GM23338 (cell line): ENCODE data around the gene SNAPC4. TPM values are rescaled to one million over a fixed set of nuclear protein-coding genes. Genes with fewer than 3 reads are reported as not detected.

ENCODE experiments used
- ATAC-seq: fragments of 200-7000 bp; cut with Tn5 transposase; 3 replicates; pipeline ENCODE4 v1.9.1; 2020
- DNase-seq: peaks from one replicate; pipeline ENCODE4 v3.0.0-alpha.2; 2015; ENCODE audit warnings: low spot score
- H2AFZ ChIP-seq: fragments of 200-600 bp; sonication (generic); 2 replicates; pipeline ENCODE4 v1.8.0; 2016; ENCODE audit warnings: antibody characterized with exemption, mild to moderate bottlenecking, moderate library complexity
- H3F3A ChIP-seq: fragments of 200-600 bp; sonication (generic); replicated peaks from 2 replicates; pipeline ENCODE4 v1.8.0; 2017; ENCODE audit warnings: antibody characterized with exemption, mixed run types, low read depth
- H3K27ac ChIP-seq: fragments of 200-600 bp; sonication (generic); 2 replicates; pipeline ENCODE4 v1.6.1; 2016; ENCODE audit warnings: low read depth
- H3K27me3 ChIP-seq: fragments of 200-600 bp; sonication (generic); 2 replicates; pipeline ENCODE4 v1.8.0; 2016; ENCODE audit warnings: mild to moderate bottlenecking, mixed run types, moderate library complexity; ENCODE audit not compliant: insufficient read depth
- H3K36me3 ChIP-seq: fragments of 200-600 bp; sonication (generic); 2 replicates; pipeline ENCODE4 v1.8.0; 2016; ENCODE audit warnings: mild to moderate bottlenecking; ENCODE audit not compliant: insufficient read depth
- H3K4me1 ChIP-seq: fragments of 200-600 bp; sonication (generic); 2 replicates; pipeline ENCODE4 v1.8.0; 2016; ENCODE audit warnings: mild to moderate bottlenecking, moderate library complexity; ENCODE audit not compliant: insufficient read depth
- H3K4me2 ChIP-seq: fragments of 200-600 bp; sonication (generic); 2 replicates; pipeline ENCODE4 v1.7.1; 2017; ENCODE audit warnings: mixed run types
- H3K4me3 ChIP-seq: fragments of 200-600 bp; sonication (generic); 2 replicates; pipeline ENCODE4 v1.6.1; 2016; ENCODE audit warnings: mixed run types
- H3K79me2 ChIP-seq: fragments of 200-600 bp; sonication (generic); replicated peaks from 2 replicates; pipeline ENCODE4 v1.8.0; 2017; ENCODE audit warnings: mild to moderate bottlenecking; ENCODE audit not compliant: insufficient read depth
- H3K9me2 ChIP-seq: fragments of 200-600 bp; sonication (generic); 2 replicates; pipeline ENCODE4 v1.8.0; 2017; ENCODE audit not compliant: insufficient read depth
- H4K20me1 ChIP-seq: fragments of 200-600 bp; sonication (generic); replicated peaks from 2 replicates; pipeline ENCODE4 v1.8.0; 2017; ENCODE audit warnings: mild to moderate bottlenecking; ENCODE audit not compliant: insufficient read depth
- H3K27ac Mint-ChIP-seq: 2 replicates; pipeline ENCODE4 v1.8.0; 2020; ENCODE audit warnings: inconsistent platforms, mild to moderate bottlenecking, moderate library complexity, mixed read lengths
- H3K27me3 Mint-ChIP-seq: 3 replicates; pipeline ENCODE4 v1.8.0; 2022; ENCODE audit warnings: low read depth, mild to moderate bottlenecking, moderate library complexity, mixed read lengths, inconsistent platforms; ENCODE audit not compliant: insufficient read depth, poor library complexity
- H3K36me3 Mint-ChIP-seq: 3 replicates; pipeline ENCODE4 v1.8.0; 2021; ENCODE audit warnings: low read depth, mild to moderate bottlenecking, inconsistent platforms, moderate library complexity, mixed read lengths
- H3K4me1 Mint-ChIP-seq: 3 replicates; pipeline ENCODE4 v1.8.0; 2020; ENCODE audit warnings: mild to moderate bottlenecking, inconsistent platforms, mixed read lengths
- H3K4me3 Mint-ChIP-seq: 3 replicates; pipeline ENCODE4 v1.8.0; 2021; ENCODE audit warnings: moderate library complexity, mild to moderate bottlenecking, inconsistent platforms, mixed read lengths
- H3K9me3 Mint-ChIP-seq: 3 replicates; pipeline ENCODE4 v1.8.0; 2020; ENCODE audit warnings: moderate library complexity, mild to moderate bottlenecking, inconsistent platforms, mixed read lengths
- CREB1 ChIP-seq: fragments of 250-450 bp; sonication (Bioruptor Pico); IDR thresholded peaks from 2 replicates; pipeline ENCODE4 v1.5.0; 2020; ENCODE audit warnings: low read depth, mild to moderate bottlenecking, moderate library complexity
- EZH2 ChIP-seq: fragments of 200-600 bp; sonication (generic); IDR thresholded peaks from one replicate; pipeline ENCODE4 v1.8.0; 2017; ENCODE audit warnings: antibody characterized with exemption, mild to moderate bottlenecking, low read depth; ENCODE audit not compliant: unreplicated experiment
- JUNB ChIP-seq: IDR thresholded peaks from one replicate; pipeline ENCODE4 v1.6.1; 2016; ENCODE audit warnings: antibody characterized with exemption; ENCODE audit not compliant: unreplicated experiment
- STAT1 ChIP-seq: IDR thresholded peaks from one replicate; pipeline ENCODE4 v1.6.1; 2016; ENCODE audit warnings: antibody characterized with exemption; ENCODE audit not compliant: unreplicated experiment
- polyA plus RNA-seq: library from polyadenylated mRNA; unstranded; fragments of >200 nt; fragmentation: Nextera tagmentation; extraction: Ambion mirVana; gene quantifications from 2 replicates; pipeline ENCODE4 v1.2.1, GENCODE V29; 2016
- total RNA-seq: library from RNA; depleted of rRNA; stranded (reverse); fragments of >200 nt; shearing (Covaris generic); gene quantifications from 2 replicates; pipeline ENCODE4 v1.2.3, GENCODE V29; 2014
- TF ChIP-seq, protein P1 (sequence below), 2 experiments: fragments of 200-600 bp in 1 of 2; sonication (generic) in 1 of 2; conservative IDR thresholded peaks; 2 replicates each; pipeline versions ENCODE4 v1.5.1 to v1.6.1; 2016 to 2017; ENCODE audit warnings: antibody characterized with exemption in 2 of 2, low read depth in 2 of 2, mild to moderate bottlenecking in 2 of 2, moderate library complexity in 1 of 2
- TF ChIP-seq, protein P2 (sequence below): IDR thresholded peaks from one replicate; pipeline ENCODE4 v1.6.1; 2018; ENCODE audit warnings: antibody characterized with exemption; ENCODE audit not compliant: unreplicated experiment
- TF ChIP-seq, protein P3 (sequence below): fragments of 250-450 bp; sonication (Bioruptor Pico); IDR thresholded peaks from 2 replicates; pipeline ENCODE4 v1.5.0; 2020; ENCODE audit warnings: mild to moderate bottlenecking, moderate library complexity

SNAPC4 gene
- total and polyA plus RNA-seq, 2 experiments from 2014 or later, result 8.8 to 22.7 TPM

DNA sequence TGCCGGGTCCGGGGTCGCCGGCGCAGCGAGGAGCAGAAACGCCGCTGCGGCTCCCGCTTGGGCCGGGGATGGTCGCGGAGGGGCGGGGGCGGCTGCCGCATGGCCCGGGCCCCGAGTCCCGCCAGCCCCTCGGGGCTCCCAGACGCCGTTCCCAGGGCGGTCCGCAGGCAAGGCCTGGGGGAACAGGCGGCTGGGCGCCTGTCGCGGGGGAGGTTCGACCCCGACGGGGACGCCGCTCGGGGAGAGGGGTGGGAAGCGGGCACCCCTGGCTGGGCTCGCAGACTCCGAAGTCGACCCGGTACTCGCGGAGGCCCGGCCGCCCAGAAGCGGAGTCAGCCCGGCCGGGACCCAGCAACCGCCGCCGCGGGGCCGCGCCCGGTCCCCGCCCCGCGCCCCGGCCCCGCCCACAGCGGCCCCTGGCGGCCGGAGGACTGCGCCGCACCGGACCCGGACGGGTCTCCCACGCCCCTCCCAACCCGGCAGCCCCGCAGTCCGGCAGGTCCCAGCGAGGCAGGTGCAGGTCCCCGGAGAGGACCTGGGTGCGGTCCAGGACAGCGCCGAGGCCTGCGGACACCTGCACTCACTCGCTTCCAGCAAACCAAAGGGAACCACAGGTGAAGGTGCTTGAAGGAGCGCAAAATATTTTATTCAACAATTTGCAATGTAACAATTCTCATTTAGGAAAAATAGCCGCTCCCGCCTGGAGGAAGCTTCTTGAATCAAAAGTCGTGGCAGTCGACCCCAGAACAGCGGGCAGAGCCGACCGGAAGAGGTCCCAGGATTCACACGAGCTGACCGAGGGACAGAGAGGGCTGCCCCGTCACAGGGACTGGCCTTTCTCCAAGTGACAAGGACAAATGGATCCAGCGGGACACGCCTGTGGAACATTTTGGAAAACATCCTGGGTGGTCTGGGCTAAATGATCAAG is 39.8 kb upstream of the SNAPC4 start, which contains the start of gene INPP5E (continued):
- TF ChIP-seq, protein P1, sequence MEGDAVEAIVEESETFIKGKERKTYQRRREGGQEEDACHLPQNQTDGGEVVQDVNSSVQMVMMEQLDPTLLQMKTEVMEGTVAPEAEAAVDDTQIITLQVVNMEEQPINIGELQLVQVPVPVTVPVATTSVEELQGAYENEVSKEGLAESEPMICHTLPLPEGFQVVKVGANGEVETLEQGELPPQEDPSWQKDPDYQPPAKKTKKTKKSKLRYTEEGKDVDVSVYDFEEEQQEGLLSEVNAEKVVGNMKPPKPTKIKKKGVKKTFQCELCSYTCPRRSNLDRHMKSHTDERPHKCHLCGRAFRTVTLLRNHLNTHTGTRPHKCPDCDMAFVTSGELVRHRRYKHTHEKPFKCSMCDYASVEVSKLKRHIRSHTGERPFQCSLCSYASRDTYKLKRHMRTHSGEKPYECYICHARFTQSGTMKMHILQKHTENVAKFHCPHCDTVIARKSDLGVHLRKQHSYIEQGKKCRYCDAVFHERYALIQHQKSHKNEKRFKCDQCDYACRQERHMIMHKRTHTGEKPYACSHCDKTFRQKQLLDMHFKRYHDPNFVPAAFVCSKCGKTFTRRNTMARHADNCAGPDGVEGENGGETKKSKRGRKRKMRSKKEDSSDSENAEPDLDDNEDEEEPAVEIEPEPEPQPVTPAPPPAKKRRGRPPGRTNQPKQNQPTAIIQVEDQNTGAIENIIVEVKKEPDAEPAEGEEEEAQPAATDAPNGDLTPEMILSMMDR (conservative IDR thresholded peaks at IDR 0.05; ENCODE audit: low read depth in 2 of 2), result peak; percentile 28 to 61
- TF ChIP-seq STAT1, result no peak
- TF ChIP-seq, protein P2, sequence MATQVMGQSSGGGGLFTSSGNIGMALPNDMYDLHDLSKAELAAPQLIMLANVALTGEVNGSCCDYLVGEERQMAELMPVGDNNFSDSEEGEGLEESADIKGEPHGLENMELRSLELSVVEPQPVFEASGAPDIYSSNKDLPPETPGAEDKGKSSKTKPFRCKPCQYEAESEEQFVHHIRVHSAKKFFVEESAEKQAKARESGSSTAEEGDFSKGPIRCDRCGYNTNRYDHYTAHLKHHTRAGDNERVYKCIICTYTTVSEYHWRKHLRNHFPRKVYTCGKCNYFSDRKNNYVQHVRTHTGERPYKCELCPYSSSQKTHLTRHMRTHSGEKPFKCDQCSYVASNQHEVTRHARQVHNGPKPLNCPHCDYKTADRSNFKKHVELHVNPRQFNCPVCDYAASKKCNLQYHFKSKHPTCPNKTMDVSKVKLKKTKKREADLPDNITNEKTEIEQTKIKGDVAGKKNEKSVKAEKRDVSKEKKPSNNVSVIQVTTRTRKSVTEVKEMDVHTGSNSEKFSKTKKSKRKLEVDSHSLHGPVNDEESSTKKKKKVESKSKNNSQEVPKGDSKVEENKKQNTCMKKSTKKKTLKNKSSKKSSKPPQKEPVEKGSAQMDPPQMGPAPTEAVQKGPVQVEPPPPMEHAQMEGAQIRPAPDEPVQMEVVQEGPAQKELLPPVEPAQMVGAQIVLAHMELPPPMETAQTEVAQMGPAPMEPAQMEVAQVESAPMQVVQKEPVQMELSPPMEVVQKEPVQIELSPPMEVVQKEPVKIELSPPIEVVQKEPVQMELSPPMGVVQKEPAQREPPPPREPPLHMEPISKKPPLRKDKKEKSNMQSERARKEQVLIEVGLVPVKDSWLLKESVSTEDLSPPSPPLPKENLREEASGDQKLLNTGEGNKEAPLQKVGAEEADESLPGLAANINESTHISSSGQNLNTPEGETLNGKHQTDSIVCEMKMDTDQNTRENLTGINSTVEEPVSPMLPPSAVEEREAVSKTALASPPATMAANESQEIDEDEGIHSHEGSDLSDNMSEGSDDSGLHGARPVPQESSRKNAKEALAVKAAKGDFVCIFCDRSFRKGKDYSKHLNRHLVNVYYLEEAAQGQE, result peak; percentile 7

DNA sequence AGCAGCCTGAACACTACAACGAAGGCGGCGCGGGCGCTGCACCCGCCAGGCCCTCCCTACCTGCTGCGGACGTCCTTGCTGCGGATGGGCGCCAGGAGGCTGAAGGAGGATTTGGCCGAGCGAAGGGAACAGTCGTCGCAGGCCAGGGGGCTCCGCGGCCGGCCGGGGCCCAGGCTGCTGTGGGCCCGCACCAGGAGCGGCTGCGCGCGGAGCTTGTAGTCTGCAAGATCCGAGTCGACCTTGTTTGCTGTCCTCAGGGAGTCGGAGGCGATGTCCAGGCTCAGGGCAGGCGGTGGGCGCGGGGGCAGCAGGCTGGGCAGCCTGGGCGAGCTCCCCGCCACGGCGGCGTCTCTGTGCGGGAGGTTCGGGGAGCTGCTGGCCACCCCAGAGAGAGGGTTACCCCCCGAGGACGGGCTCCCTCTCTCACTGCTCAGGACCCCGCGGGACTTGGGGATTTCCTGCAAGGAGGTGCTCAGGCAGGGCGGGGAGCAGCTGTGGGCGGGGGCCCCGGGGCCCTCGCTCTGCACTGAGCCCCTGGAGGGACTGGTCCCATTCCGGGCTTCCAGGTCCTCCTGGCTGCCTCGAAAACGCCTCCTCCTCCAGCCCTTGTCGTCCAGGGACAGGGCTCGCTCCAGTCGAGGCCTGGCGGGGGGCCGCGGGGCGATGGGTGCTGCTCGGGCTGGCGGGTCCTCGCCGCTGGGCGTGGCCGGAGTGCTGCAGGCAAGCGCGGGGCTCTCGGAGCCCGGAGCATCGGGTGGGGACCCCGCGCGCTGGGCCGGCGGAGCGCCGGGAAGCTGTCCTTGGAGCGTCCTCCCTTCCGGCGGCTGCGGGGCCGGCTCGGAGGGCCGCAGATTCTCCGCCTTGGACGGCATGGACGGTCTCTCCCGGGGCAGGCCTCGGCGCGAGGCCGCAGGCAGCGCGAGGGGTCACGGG is 38.8 kb upstream of the SNAPC4 start:
- Histone ChIP-seq H2AFZ (peak overlapping the region; percentile 85), H3K27me3 (no peaks in the 10 kb centered on the region), H3K4me3 (peak overlapping the region; percentile 85), H3K79me2 (peaks cover 29% of the 10 kb centered on the region), H3F3A (peaks cover 23% of the 10 kb centered on the region), H3K4me2 (peak overlapping the region; percentile 93), H3K9me2 (no peaks in the 10 kb centered on the region), H3K27ac (no peak overlapping the region), H4K20me1 (peaks cover 23% of the 10 kb centered on the region; the same call in 1 of the 2 replicates), H3K36me3 (peaks cover 8% of the 10 kb centered on the region), H3K4me1 (no peaks in the 10 kb centered on the region)
- ATAC-seq (peak; percentile 48), DNase-seq (peak; percentile 66)
- Mint-ChIP-seq H3K27ac (no peak overlapping the region), H3K27me3 (peaks cover 13% of the 10 kb centered on the region), H3K4me3 (peak overlapping the region; percentile 85), H3K36me3 (peaks cover 28% of the 10 kb centered on the region), H3K4me1 (peaks cover 18% of the 10 kb centered on the region), H3K9me3 (0 out of 3 replicates have a peak, but pooled peaks cover 2% of the 10 kb centered on the region)
- TF ChIP-seq STAT1, result no peak
- TF ChIP-seq, protein P3, sequence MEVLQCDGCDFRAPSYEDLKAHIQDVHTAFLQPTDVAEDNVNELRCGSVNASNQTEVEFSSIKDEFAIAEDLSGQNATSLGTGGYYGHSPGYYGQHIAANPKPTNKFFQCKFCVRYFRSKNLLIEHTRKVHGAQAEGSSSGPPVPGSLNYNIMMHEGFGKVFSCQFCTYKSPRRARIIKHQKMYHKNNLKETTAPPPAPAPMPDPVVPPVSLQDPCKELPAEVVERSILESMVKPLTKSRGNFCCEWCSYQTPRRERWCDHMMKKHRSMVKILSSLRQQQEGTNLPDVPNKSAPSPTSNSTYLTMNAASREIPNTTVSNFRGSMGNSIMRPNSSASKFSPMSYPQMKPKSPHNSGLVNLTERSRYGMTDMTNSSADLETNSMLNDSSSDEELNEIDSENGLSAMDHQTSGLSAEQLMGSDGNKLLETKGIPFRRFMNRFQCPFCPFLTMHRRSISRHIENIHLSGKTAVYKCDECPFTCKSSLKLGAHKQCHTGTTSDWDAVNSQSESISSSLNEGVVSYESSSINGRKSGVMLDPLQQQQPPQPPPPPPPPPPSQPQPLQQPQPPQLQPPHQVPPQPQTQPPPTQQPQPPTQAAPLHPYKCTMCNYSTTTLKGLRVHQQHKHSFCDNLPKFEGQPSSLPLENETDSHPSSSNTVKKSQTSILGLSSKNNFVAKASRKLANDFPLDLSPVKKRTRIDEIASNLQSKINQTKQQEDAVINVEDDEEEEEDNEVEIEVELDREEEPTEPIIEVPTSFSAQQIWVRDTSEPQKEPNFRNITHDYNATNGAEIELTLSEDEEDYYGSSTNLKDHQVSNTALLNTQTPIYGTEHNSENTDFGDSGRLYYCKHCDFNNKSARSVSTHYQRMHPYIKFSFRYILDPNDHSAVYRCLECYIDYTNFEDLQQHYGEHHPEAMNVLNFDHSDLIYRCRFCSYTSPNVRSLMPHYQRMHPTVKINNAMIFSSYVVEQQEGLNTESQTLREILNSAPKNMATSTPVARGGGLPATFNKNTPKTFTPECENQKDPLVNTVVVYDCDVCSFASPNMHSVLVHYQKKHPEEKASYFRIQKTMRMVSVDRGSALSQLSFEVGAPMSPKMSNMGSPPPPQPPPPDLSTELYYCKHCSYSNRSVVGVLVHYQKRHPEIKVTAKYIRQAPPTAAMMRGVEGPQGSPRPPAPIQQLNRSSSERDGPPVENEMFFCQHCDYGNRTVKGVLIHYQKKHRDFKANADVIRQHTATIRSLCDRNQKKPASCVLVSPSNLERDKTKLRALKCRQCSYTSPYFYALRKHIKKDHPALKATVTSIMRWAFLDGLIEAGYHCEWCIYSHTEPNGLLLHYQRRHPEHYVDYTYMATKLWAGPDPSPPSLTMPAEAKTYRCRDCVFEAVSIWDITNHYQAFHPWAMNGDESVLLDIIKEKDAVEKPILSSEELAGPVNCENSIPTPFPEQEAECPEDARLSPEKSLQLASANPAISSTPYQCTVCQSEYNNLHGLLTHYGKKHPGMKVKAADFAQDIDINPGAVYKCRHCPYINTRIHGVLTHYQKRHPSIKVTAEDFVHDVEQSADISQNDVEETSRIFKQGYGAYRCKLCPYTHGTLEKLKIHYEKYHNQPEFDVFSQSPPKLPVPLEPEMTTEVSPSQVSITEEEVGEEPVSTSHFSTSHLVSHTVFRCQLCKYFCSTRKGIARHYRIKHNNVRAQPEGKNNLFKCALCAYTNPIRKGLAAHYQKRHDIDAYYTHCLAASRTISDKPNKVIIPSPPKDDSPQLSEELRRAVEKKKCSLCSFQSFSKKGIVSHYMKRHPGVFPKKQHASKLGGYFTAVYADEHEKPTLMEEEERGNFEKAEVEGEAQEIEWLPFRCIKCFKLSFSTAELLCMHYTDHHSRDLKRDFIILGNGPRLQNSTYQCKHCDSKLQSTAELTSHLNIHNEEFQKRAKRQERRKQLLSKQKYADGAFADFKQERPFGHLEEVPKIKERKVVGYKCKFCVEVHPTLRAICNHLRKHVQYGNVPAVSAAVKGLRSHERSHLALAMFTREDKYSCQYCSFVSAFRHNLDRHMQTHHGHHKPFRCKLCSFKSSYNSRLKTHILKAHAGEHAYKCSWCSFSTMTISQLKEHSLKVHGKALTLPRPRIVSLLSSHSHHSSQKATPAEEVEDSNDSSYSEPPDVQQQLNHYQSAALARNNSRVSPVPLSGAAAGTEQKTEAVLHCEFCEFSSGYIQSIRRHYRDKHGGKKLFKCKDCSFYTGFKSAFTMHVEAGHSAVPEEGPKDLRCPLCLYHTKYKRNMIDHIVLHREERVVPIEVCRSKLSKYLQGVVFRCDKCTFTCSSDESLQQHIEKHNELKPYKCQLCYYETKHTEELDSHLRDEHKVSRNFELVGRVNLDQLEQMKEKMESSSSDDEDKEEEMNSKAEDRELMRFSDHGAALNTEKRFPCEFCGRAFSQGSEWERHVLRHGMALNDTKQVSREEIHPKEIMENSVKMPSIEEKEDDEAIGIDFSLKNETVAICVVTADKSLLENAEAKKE (CRISPR knock-in tag), result no peak
- TF ChIP-seq CREB1 (CRISPR knock-in tag), result no peak
- no peak for TF ChIP-seq JUNB
- TF ChIP-seq EZH2, result no peak
